ENCODE data around the gene RNASE13.

GRCh38 chr14:21011136-21011535 lies 23.5 kb downstream of the RNASE13 start:
- TF ChIP-seq CTCF (conservative IDR thresholded peaks at IDR 0.05): no peak
- TF ChIP-seq EZH2 (IDR thresholded peaks at IDR 0.05; ENCODE audit: low read depth): no peak

Data from PC-9 (cell line).